ENCODE measurements around the gene SULF2. TPM values are rescaled to one million over a fixed set of nuclear protein-coding genes. Genes with fewer than 3 reads are reported as not detected.

Gene SULF2
- total and polyA plus RNA-seq, 2 of the 4 experiments (the other 2 are of a cell fraction): 0.54 to 0.77 TPM

GRCh38 chr20:47667086-47667485 lies 118.2 kb downstream of the SULF2 start:
- Histone ChIP-seq H3K56ac (ENCODE audit: extremely low read depth, insufficient read depth, low read length) (no peak overlapping the region), H3K9ac (ENCODE audit: low read depth, low read length) (no peak overlapping the region), H2BK15ac (ENCODE audit: low read depth, low read length) (no peak overlapping the region), H2AK9ac (replicated peaks; ENCODE audit: low read depth, low read length, poor library complexity) (no peak overlapping the region), H3K27ac (ENCODE audit: insufficient read depth, low read length) (no peak overlapping the region), H2AFZ (replicated peaks; ENCODE audit: low read length, poor library complexity) (no peak overlapping the region), H3K4me3 (ENCODE audit: insufficient read depth, low read depth, low read length) (no peak overlapping the region), H3K4me2 (ENCODE audit: low read depth, low read length) (no peak overlapping the region), H3K14ac (replicated peaks; ENCODE audit: low read depth, low read length) (no peak overlapping the region), H3K79me1 (ENCODE audit: low read depth in 1 of 2, low read length in 2 of 2) (no peaks in the 10 kb centered on the region), H3K18ac (ENCODE audit: low read depth, low read length) (no peak overlapping the region), H2BK20ac (ENCODE audit: low read depth, low read length) (no peak overlapping the region), H2AK5ac (ENCODE audit: low read depth, low read length) (no peak overlapping the region), H3K36me3 (ENCODE audit: control insufficient read depth, insufficient read depth, low read length) (peaks cover 7% of the 10 kb centered on the region; the same call in 1 of the 2 replicates), H2BK5ac (ENCODE audit: low read depth, low read length, poor library complexity, severe bottlenecking) (no peak overlapping the region), H4K91ac (ENCODE audit: insufficient read depth, low read depth, low read length) (no peak overlapping the region), H4K8ac (ENCODE audit: low read depth in 2 of 2, low read length in 2 of 2) (no peak overlapping the region), H3K4me1 (ENCODE audit: control insufficient read depth, insufficient read depth, low read length) (no peaks in the 10 kb centered on the region), H3K23ac (ENCODE audit: low read depth, low read length) (no peak overlapping the region), H3K9me3 (ENCODE audit: control insufficient read depth, insufficient read depth, low read length) (no peaks in the 10 kb centered on the region), H2BK120ac (ENCODE audit: low read depth, low read length) (no peak overlapping the region), H3K4ac (ENCODE audit: low read depth, low read length) (no peak overlapping the region), H4K20me1 (ENCODE audit: insufficient read depth, low read length) (no peaks in the 10 kb centered on the region), H4K5ac (ENCODE audit: low read depth, low read length) (no peak overlapping the region), H3K27me3 (ENCODE audit: control insufficient read depth, insufficient read depth, low read length) (peaks cover 7% of the 10 kb centered on the region), H3K9me1 (ENCODE audit: insufficient read depth, low read length) (no peaks in the 10 kb centered on the region)
- BruUV-seq (replicated peaks): no TSS peak
- in situ Hi-C loops (cut with MboI; ENCODE audit: low sequenced_read_pairs) (loop anchor here (25.0 kb wide), 1 partner anchor 1245 kb away; the partner anchor contains the start of gene ARFGEF2), intact Hi-C loops (cut with micrococcal nuclease) (no loop called here), dilution Hi-C loops (cut with HindIII; ENCODE audit: low sequenced_read_pairs, unreplicated experiment) (no loop called here)
- ChIA-PET POLR2A (ENCODE audit: unreplicated experiment) (no interaction called here), CTCF (interaction anchor here (1.3 kb wide), 1 partner anchor 953 kb away, joined by 3 read pairs; no protein-coding TSS in a partner anchor)
- ATAC-seq (ENCODE audit: low read depth) (no peak), DNase-seq (no peak)
- no peak for TF ChIP-seq BHLHE40 (IDR thresholded peaks at IDR 0.05; ENCODE audit: low read depth, low read length)
- no peak for TF ChIP-seq POLR2A (IDR thresholded peaks at IDR 0.05; ENCODE audit: low read depth, low read length)
- no peak for TF ChIP-seq USF2 (IDR thresholded peaks at IDR 0.05; ENCODE audit: low read depth, low read length)
- no peak for TF ChIP-seq NFE2L2 (IDR thresholded peaks at IDR 0.05; ENCODE audit: low read depth, low read length)
- no peak for TF ChIP-seq MAFK (IDR thresholded peaks at IDR 0.05; ENCODE audit: low read depth, low read length)
- TF ChIP-seq CEBPB (IDR thresholded peaks at IDR 0.05; ENCODE audit: low read depth, low read length): no peak
- no peak for TF ChIP-seq RCOR1 (IDR thresholded peaks at IDR 0.05; ENCODE audit: insufficient replicate concordance, low read length)
- no peak for TF ChIP-seq RAD21 (IDR thresholded peaks at IDR 0.05; ENCODE audit: low read length)
- no peak for TF ChIP-seq FOS (IDR thresholded peaks at IDR 0.05; ENCODE audit: low read depth, low read length)
- no peak for TF ChIP-seq ELK1 (IDR thresholded peaks at IDR 0.05; ENCODE audit: borderline replicate concordance, low read depth, low read length)
- 60% methylated on average over 2 of the region's 5 CpGs; no CpG with 5 or more reads in 1 of the 2 experiments for WGBS, 2 experiments (ENCODE audit: extremely low coverage in 2 of 2, insufficient read length in 1 of 2)

Data from IMR-90 (cell line).